Measurements from ENCODE around the gene PRRT1B. TPM values are rescaled to one million over a fixed set of nuclear protein-coding genes. Genes with fewer than 3 reads are reported as not detected.

Gene PRRT1B
- total and polyA plus RNA-seq, 2 experiments from 2014 or later, result not detected

- in situ Hi-C loops (cut with MboI), result no loop called here
- H3K9me3 ChIP-seq (ENCODE audit: low read depth), result no peaks in the 10 kb centered on the region
- no peaks in the 10 kb centered on the region for H3K27me3 ChIP-seq (replicated peaks; ENCODE audit: insufficient read depth)
- no peaks in the 10 kb centered on the region; the same call in 1 of the 2 replicates for H3F3A ChIP-seq (ENCODE audit: insufficient read depth)
- TF ChIP-seq EZH2phosphoT487 (IDR thresholded peaks at IDR 0.05; ENCODE audit: insufficient read depth, low read depth), result no peak
- no peak for TF ChIP-seq EZH2 (IDR thresholded peaks at IDR 0.05; ENCODE audit: insufficient read depth, poor library complexity, severe bottlenecking)
- H3K4me1 ChIP-seq (ENCODE audit: insufficient read depth), result peaks cover 4% of the 10 kb centered on the region; the same call in 1 of the 2 replicates
- H3K79me2 ChIP-seq (ENCODE audit: insufficient read depth), result peaks cover 16% of the 10 kb centered on the region
- no peaks in the 10 kb centered on the region; the same call in 1 of the 2 replicates for H3K36me3 ChIP-seq (ENCODE audit: low read depth)
- H2AFZ ChIP-seq, result no peak overlapping the region
- no peaks in the 10 kb centered on the region for H4K20me1 ChIP-seq (ENCODE audit: insufficient read depth)
- no peak for DNase-seq
- 84% methylated on average over 19 of the region's 19 CpGs for WGBS, 2 experiments (ENCODE audit: low coverage in 1 of 2, low lambda C conversion rate in 2 of 2, missing lambda C conversion rate in 2 of 2)
- no peaks in the 10 kb centered on the region for H3K9me2 ChIP-seq (ENCODE audit: insufficient read depth)
- no peak overlapping the region for H3K4me3 ChIP-seq
- H3K9ac ChIP-seq, result no peak overlapping the region
- no peak overlapping the region for H3K4me2 ChIP-seq (ENCODE audit: unreplicated experiment)
- H3K27ac ChIP-seq, result no peak overlapping the region
Measured at GRCh38 chr9:131525643-131526565, 19.4 kb upstream of the PRRT1B start.

GRCh38 chr9:131528186-131528585 lies 17.1 kb upstream of the PRRT1B start:
- Histone ChIP-seq H3F3A (ENCODE audit: insufficient read depth) (no peaks in the 10 kb centered on the region; the same call in 1 of the 2 replicates), H3K27ac (no peak overlapping the region), H3K9me2 (ENCODE audit: insufficient read depth) (no peaks in the 10 kb centered on the region), H3K4me2 (ENCODE audit: unreplicated experiment) (no peak overlapping the region), H3K4me1 (ENCODE audit: insufficient read depth) (peaks cover 4% of the 10 kb centered on the region; the same call in 1 of the 2 replicates), H3K27me3 (replicated peaks; ENCODE audit: insufficient read depth) (no peaks in the 10 kb centered on the region), H3K79me2 (ENCODE audit: insufficient read depth) (peaks cover 17% of the 10 kb centered on the region), H2AFZ (no peak overlapping the region), H3K36me3 (ENCODE audit: low read depth) (no peaks in the 10 kb centered on the region; the same call in 1 of the 2 replicates), H3K4me3 (no peak overlapping the region), H4K20me1 (ENCODE audit: insufficient read depth) (no peaks in the 10 kb centered on the region), H3K9me3 (ENCODE audit: low read depth) (no peaks in the 10 kb centered on the region), H3K9ac (no peak overlapping the region)
- 81 to 85% methylated on average over 7 of the region's 7 CpGs for WGBS, 2 experiments (ENCODE audit: low coverage in 1 of 2, low lambda C conversion rate in 2 of 2, missing lambda C conversion rate in 2 of 2)
- in situ Hi-C loops (cut with MboI), result no loop called here
- TF ChIP-seq EZH2phosphoT487 (IDR thresholded peaks at IDR 0.05; ENCODE audit: insufficient read depth, low read depth), result no peak
- TF ChIP-seq EZH2 (IDR thresholded peaks at IDR 0.05; ENCODE audit: insufficient read depth, poor library complexity, severe bottlenecking), result no peak
- DNase-seq, result no peak

GRCh38 chr9:131528886-131529505 lies 16.3 kb upstream of the PRRT1B start:
- no peak for DNase-seq
- no peak for TF ChIP-seq EZH2phosphoT487 (IDR thresholded peaks at IDR 0.05; ENCODE audit: insufficient read depth, low read depth)
- no peak for TF ChIP-seq EZH2 (IDR thresholded peaks at IDR 0.05; ENCODE audit: insufficient read depth, poor library complexity, severe bottlenecking)
- no peak overlapping the region for H3K9ac ChIP-seq
- H3K27ac ChIP-seq, result no peak overlapping the region
- 96 to 97% methylated on average over 26 to 35 of the region's 35 CpGs for WGBS, 2 experiments (ENCODE audit: low coverage in 1 of 2, low lambda C conversion rate in 2 of 2, missing lambda C conversion rate in 2 of 2)
- H3K4me2 ChIP-seq (ENCODE audit: unreplicated experiment), result no peak overlapping the region
- H3K36me3 ChIP-seq (ENCODE audit: low read depth), result no peaks in the 10 kb centered on the region; the same call in 1 of the 2 replicates
- H3K9me3 ChIP-seq (ENCODE audit: low read depth), result no peaks in the 10 kb centered on the region
- no peaks in the 10 kb centered on the region; the same call in 1 of the 2 replicates for H3F3A ChIP-seq (ENCODE audit: insufficient read depth)
- H2AFZ ChIP-seq, result no peak overlapping the region
- H3K4me3 ChIP-seq, result no peak overlapping the region
- H3K4me1 ChIP-seq (ENCODE audit: insufficient read depth), result peaks cover 4% of the 10 kb centered on the region; the same call in 1 of the 2 replicates
- H3K27me3 ChIP-seq (replicated peaks; ENCODE audit: insufficient read depth), result no peaks in the 10 kb centered on the region
- peaks cover 17% of the 10 kb centered on the region for H3K79me2 ChIP-seq (ENCODE audit: insufficient read depth)
- no peaks in the 10 kb centered on the region for H3K9me2 ChIP-seq (ENCODE audit: insufficient read depth)
- H4K20me1 ChIP-seq (ENCODE audit: insufficient read depth), result no peaks in the 10 kb centered on the region
- in situ Hi-C loops (cut with MboI), result no loop called here
